HepG2 (cell line): Measurements from ENCODE around the gene ASL. TPM values are rescaled to one million over a fixed set of nuclear protein-coding genes. Genes with fewer than 3 reads are reported as not detected.

Experiments used
- BHLHE40 ChIP-seq: IDR thresholded peaks from 2 replicates; pipeline ENCODE4 v1.6.1; 2011; ENCODE audit warnings: low read length, improper control_type of control experiment
- CTCF ChIP-seq: sonication (generic); formaldehyde crosslinking; IDR thresholded peaks from 2 replicates; pipeline ENCODE4 v1.5.0; 2020; ENCODE audit warnings: mild to moderate bottlenecking, missing genetic modification reagents, moderate library complexity
- ELK4 ChIP-seq: sonication (generic); formaldehyde crosslinking; IDR thresholded peaks from 2 replicates; pipeline ENCODE4 v1.9.0; 2021; ENCODE audit warnings: missing genetic modification reagents, borderline replicate concordance
- FOSL1 ChIP-seq: sonication (generic); formaldehyde crosslinking; IDR thresholded peaks from 2 replicates; pipeline ENCODE4 v1.9.0; 2021; ENCODE audit warnings: missing genetic modification reagents, borderline replicate concordance
- JUND ChIP-seq: sonication (generic); formaldehyde crosslinking; IDR thresholded peaks from 2 replicates; pipeline ENCODE4 v1.8.0; 2022; ENCODE audit warnings: mild to moderate bottlenecking, missing genetic modification reagents
- KDM1A ChIP-seq: IDR thresholded peaks from 2 replicates; pipeline ENCODE4 v1.6.1; 2016; ENCODE audit warnings: missing compliant biosample characterization
- NKX3-1 ChIP-seq: sonication (generic); formaldehyde crosslinking; IDR thresholded peaks from 2 replicates; pipeline ENCODE4 v1.5.0; 2020; ENCODE audit warnings: missing genetic modification reagents
- NR2F6 ChIP-seq, 2 experiments: IDR thresholded peaks; 2 replicates each; pipeline ENCODE4 v1.6.1; 2016; ENCODE audit warnings: antibody characterized with exemption in 1 of 2, mild to moderate bottlenecking in 1 of 2
- PRPF4 ChIP-seq: fragments of 200-400 bp; formaldehyde crosslinking; IDR thresholded peaks from 2 replicates; pipeline ENCODE4 v1.6.1; 2016; ENCODE audit warnings: low read length, low read depth; ENCODE audit not compliant: poor library complexity, severe bottlenecking
- TEF ChIP-seq: sonication (generic); formaldehyde crosslinking; IDR thresholded peaks from 2 replicates; pipeline ENCODE4 v1.5.0; 2020; ENCODE audit warnings: missing genetic modification reagents
- TGIF2 ChIP-seq: IDR thresholded peaks from 2 replicates; pipeline ENCODE4 v1.6.1; 2016; ENCODE audit warnings: control low read depth, missing compliant biosample characterization
- ZFP36 ChIP-seq: fragments of 150-350 bp; IDR thresholded peaks from 2 replicates; pipeline ENCODE4 v1.6.1; 2018; ENCODE audit warnings: borderline replicate concordance, low read length, low read depth; ENCODE audit not compliant: partially characterized antibody
- ZNF292 ChIP-seq: sonication (generic); formaldehyde crosslinking; IDR thresholded peaks from 2 replicates; pipeline ENCODE4 v1.8.1; 2022; ENCODE audit warnings: mild to moderate bottlenecking, low read depth, missing genetic modification reagents, borderline replicate concordance
- ZNF547 ChIP-seq: sonication (generic); formaldehyde crosslinking; IDR thresholded peaks from 2 replicates; pipeline ENCODE4 v1.5.1; 2020; ENCODE audit warnings: mild to moderate bottlenecking, missing genetic modification reagents
- ZNF550 ChIP-seq: sonication (generic); formaldehyde crosslinking; IDR thresholded peaks from 2 replicates; pipeline ENCODE4 v1.4.0; 2020; ENCODE audit warnings: mild to moderate bottlenecking, missing genetic modification reagents, borderline replicate concordance
- ZNF766 ChIP-seq: sonication (generic); formaldehyde crosslinking; IDR thresholded peaks from 2 replicates; pipeline ENCODE4 v1.5.0; 2020; ENCODE audit warnings: missing genetic modification reagents, borderline replicate concordance
- polyA plus RNA-seq, 8 experiments: library from polyadenylated mRNA; depleted of rRNA in 3 of 8; stranded (reverse) in 7 of 8; unstranded in 1 of 8; fragments of >200 nt; fragmentation: Illumina TruSeq in 4 of 8; extraction: Trizol in 4 of 8; gene quantifications; 2 replicates each; pipeline versions ENCODE4 v1.2.1 to v1.2.3, GENCODE V29; 2011 to 2016; ENCODE audit warnings: low read depth in 4 of 8, missing spikeins in 1 of 8, mixed read lengths in 1 of 8; ENCODE audit not compliant: insufficient read depth in 1 of 8
- total RNA-seq, 5 experiments: library from RNA; depleted of rRNA; stranded (reverse); fragments of >200 nt; fragmentation: Illumina TruSeq; extraction: Trizol; gene quantifications; 2 replicates each; pipeline ENCODE4 v1.2.3, GENCODE V29; 2016; ENCODE audit warnings: low read depth in 1 of 5
- TF ChIP-seq, protein P1 (sequence below): sonication (generic); formaldehyde crosslinking; IDR thresholded peaks from 2 replicates; pipeline ENCODE4 v1.4.0; 2020; ENCODE audit warnings: mild to moderate bottlenecking, missing genetic modification reagents, borderline replicate concordance
- TF ChIP-seq, protein P2 (sequence below), 2 experiments: fragments of 450-650 bp in 1 of 2; sonication (generic) in 1 of 2; formaldehyde crosslinking; IDR thresholded peaks; 2 replicates each; pipeline versions ENCODE4 v1.5.0 to v1.8.0; 2020 to 2022; ENCODE audit warnings: mild to moderate bottlenecking in 1 of 2, missing genetic modification reagents in 1 of 2

ASL gene
- total and polyA plus RNA-seq, 2 of the 13 experiments (the other 11 are each of a cell fraction or from before 2014, with no cell fraction given), result 71.4 to 96.5 TPM

- TF ChIP-seq ZNF550 (CRISPR knock-in tag) (no peak), ELK4 (no peak), NKX3-1 (CRISPR knock-in tag) (peak; percentile 28; the same call in 1 of the 2 replicates), TEF (CRISPR knock-in tag) (peak; percentile 48; the same call in 1 of the 2 replicates), ZNF292 (CRISPR knock-in tag) (no peak), CTCF (CRISPR knock-in tag) (no peak), TGIF2 (peak; percentile 91), PRPF4 (no peak), JUND (CRISPR knock-in tag) (no peak; the same call in 1 of the 2 replicates), NR2F6 (IDR thresholded peaks at IDR 0.05) (0 out of 2 replicates have a peak, but pooled peaks have one; percentile 37), NR2F6 (CRISPR knock-in tag; IDR thresholded peaks at IDR 0.05) (peak; percentile 84), ZFP36 (no peak), FOSL1 (CRISPR knock-in tag) (no peak), ZNF766 (CRISPR knock-in tag) (no peak), ZNF547 (CRISPR knock-in tag) (no peak), KDM1A (CRISPR knock-in tag) (no peak), BHLHE40 (peak; percentile 65)
- TF ChIP-seq, protein P1, sequence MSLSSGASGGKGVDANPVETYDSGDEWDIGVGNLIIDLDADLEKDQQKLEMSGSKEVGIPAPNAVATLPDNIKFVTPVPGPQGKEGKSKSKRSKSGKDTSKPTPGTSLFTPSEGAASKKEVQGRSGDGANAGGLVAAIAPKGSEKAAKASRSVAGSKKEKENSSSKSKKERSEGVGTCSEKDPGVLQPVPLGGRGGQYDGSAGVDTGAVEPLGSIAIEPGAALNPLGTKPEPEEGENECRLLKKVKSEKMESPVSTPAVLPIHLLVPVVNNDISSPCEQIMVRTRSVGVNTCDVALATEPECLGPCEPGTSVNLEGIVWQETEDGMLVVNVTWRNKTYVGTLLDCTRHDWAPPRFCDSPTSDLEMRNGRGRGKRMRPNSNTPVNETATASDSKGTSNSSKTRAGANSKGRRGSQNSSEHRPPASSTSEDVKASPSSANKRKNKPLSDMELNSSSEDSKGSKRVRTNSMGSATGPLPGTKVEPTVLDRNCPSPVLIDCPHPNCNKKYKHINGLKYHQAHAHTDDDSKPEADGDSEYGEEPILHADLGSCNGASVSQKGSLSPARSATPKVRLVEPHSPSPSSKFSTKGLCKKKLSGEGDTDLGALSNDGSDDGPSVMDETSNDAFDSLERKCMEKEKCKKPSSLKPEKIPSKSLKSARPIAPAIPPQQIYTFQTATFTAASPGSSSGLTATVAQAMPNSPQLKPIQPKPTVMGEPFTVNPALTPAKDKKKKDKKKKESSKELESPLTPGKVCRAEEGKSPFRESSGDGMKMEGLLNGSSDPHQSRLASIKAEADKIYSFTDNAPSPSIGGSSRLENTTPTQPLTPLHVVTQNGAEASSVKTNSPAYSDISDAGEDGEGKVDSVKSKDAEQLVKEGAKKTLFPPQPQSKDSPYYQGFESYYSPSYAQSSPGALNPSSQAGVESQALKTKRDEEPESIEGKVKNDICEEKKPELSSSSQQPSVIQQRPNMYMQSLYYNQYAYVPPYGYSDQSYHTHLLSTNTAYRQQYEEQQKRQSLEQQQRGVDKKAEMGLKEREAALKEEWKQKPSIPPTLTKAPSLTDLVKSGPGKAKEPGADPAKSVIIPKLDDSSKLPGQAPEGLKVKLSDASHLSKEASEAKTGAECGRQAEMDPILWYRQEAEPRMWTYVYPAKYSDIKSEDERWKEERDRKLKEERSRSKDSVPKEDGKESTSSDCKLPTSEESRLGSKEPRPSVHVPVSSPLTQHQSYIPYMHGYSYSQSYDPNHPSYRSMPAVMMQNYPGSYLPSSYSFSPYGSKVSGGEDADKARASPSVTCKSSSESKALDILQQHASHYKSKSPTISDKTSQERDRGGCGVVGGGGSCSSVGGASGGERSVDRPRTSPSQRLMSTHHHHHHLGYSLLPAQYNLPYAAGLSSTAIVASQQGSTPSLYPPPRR (CRISPR knock-in tag), result no peak
- TF ChIP-seq, protein P2, sequence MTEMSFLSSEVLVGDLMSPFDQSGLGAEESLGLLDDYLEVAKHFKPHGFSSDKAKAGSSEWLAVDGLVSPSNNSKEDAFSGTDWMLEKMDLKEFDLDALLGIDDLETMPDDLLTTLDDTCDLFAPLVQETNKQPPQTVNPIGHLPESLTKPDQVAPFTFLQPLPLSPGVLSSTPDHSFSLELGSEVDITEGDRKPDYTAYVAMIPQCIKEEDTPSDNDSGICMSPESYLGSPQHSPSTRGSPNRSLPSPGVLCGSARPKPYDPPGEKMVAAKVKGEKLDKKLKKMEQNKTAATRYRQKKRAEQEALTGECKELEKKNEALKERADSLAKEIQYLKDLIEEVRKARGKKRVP (CRISPR knock-in tag; IDR thresholded peaks at IDR 0.05), result peak in 1 of 2 experiments; percentile 29; a peak in 1 of 4 replicates
These were observed 67.4 kb downstream of the ASL start (continued) for GRCh38 chr7:66142996-66143395.
